Endodermal cell (in vitro differentiated cells): ENCODE data around the gene BARX2. TPM values are rescaled to one million over a fixed set of nuclear protein-coding genes. Genes with fewer than 3 reads are reported as not detected.

Source experiments
- DNase-seq: peaks from one replicate; pipeline ENCODE4 v3.0.0-alpha.2; 2017
- H3K27ac ChIP-seq: 2 replicates; pipeline ENCODE4 v1.5.1; 2013; ENCODE audit warnings: mild to moderate bottlenecking, low read depth, low read length, moderate library complexity
- H3K27me3 ChIP-seq: 2 replicates; pipeline ENCODE4 v1.6.1; 2013; ENCODE audit warnings: mild to moderate bottlenecking, low read length, moderate library complexity; ENCODE audit not compliant: insufficient read depth, control insufficient read depth, poor library complexity, severe bottlenecking
- H3K36me3 ChIP-seq: 2 replicates; pipeline ENCODE4 v1.7.0; 2013; ENCODE audit warnings: mild to moderate bottlenecking, low read length, moderate library complexity; ENCODE audit not compliant: control insufficient read depth, insufficient read depth
- H3K4me1 ChIP-seq: one replicate; pipeline ENCODE4 v1.7.0; 2013; ENCODE audit warnings: low read length; ENCODE audit not compliant: control insufficient read depth, insufficient read depth
- H3K4me3 ChIP-seq: 2 replicates; pipeline ENCODE4 v1.5.1; 2013; ENCODE audit warnings: mild to moderate bottlenecking, low read length, moderate library complexity
- H3K9ac ChIP-seq: 2 replicates; pipeline ENCODE4 v1.6.1; 2013; ENCODE audit warnings: mild to moderate bottlenecking, low read length, moderate library complexity; ENCODE audit not compliant: poor library complexity, severe bottlenecking; ENCODE audit errors: extremely low read depth
- H3K9me3 ChIP-seq: 2 replicates; pipeline ENCODE4 v1.6.1; 2013; ENCODE audit warnings: mild to moderate bottlenecking, low read length, moderate library complexity; ENCODE audit not compliant: control insufficient read depth
- H3K27ac Mint-ChIP-seq: 2 replicates; pipeline ENCODE4 v1.8.0; 2020; ENCODE audit warnings: mixed read lengths
- H3K27me3 Mint-ChIP-seq: 2 replicates; pipeline ENCODE4 v1.8.0; 2021; ENCODE audit warnings: mild to moderate bottlenecking, mixed read lengths; ENCODE audit not compliant: insufficient read depth
- H3K36me3 Mint-ChIP-seq: 2 replicates; pipeline ENCODE4 v1.8.0; 2020; ENCODE audit warnings: low read depth, mixed read lengths
- H3K4me1 Mint-ChIP-seq: 2 replicates; pipeline ENCODE4 v1.8.0; 2020; ENCODE audit warnings: mixed read lengths
- H3K4me3 Mint-ChIP-seq: 2 replicates; pipeline ENCODE4 v1.8.0; 2020; ENCODE audit warnings: mild to moderate bottlenecking, moderate library complexity, mixed read lengths
- H3K9me3 Mint-ChIP-seq: 2 replicates; pipeline ENCODE4 v1.8.0; 2020; ENCODE audit warnings: mild to moderate bottlenecking, mixed read lengths
- CTCF ChIP-seq: fragments of 200-600 bp; sonication (generic); conservative IDR thresholded peaks from 2 replicates; pipeline ENCODE4 v1.5.0; 2021; ENCODE audit warnings: antibody characterized with exemption, mild to moderate bottlenecking
- WGBS, 2 experiments: methylation state at CpG; one replicate each; pipeline versions ENCODE4 v1.1.5 to v1.1.7; 2013; ENCODE audit warnings: missing lambda C conversion rate in 2 of 2, mixed read lengths in 1 of 2; ENCODE audit not compliant: insufficient coverage in 1 of 2, insufficient read length in 1 of 2; 5-methylcytosine and 5-hydroxymethylcytosine counted together
- total RNA-seq, 2 donors: library from RNA; stranded (reverse); fragmentation: NEBNext Ultra II Directional in 1 of 2; extraction: Animal tissue kit (Norgen Biotek cat#: 25700) in 1 of 2; gene quantifications; 2 replicates in 1 of 2; 3 replicates in 1 of 2; pipeline ENCODE4 v1.2.1, GENCODE V29; 2021

BARX2 gene
- total RNA-seq, 2 donors from 2014 or later = not detected

DNA sequence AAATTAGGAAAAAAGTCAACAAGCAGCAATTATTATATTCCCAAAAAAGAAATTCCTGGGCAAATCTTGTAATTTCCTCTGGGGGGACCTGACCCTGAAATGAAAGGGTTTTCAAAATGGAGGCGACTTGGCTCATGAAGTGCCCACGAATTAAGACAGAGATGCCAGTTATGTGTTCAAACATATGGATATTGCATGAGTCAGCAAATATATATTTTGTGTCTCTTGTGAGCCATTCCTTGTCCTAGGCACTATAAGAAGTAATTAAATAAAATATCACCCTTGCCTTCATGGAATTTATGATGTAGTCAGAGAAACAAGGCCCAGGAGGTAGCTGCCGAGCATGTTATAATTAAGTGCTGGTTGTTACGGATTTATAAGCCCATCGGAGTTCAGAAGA lies 68.6 kb downstream of the BARX2 start:
- no peak for TF ChIP-seq CTCF
- no peak overlapping the region for H3K4me3 Mint-ChIP-seq
- no peak overlapping the region for H3K27ac Mint-ChIP-seq
- H3K4me1 ChIP-seq = no peaks in the 10 kb centered on the region
- H3K9ac ChIP-seq = no peak overlapping the region
- no peaks in the 10 kb centered on the region for H3K27me3 ChIP-seq
- no peaks in the 10 kb centered on the region for H3K9me3 ChIP-seq
- no peaks in the 10 kb centered on the region for H3K36me3 Mint-ChIP-seq
- no peaks in the 10 kb centered on the region for H3K36me3 ChIP-seq
- WGBS, 2 experiments = 94 to 98% methylated on average over 5 of the region's 5 CpGs
- DNase-seq = no peak
- H3K9me3 Mint-ChIP-seq = peaks cover 11% of the 10 kb centered on the region
- H3K27ac ChIP-seq = no peak overlapping the region
- peaks cover 21% of the 10 kb centered on the region for H3K4me1 Mint-ChIP-seq
- H3K4me3 ChIP-seq = no peak overlapping the region
- peaks cover 3% of the 10 kb centered on the region for H3K27me3 Mint-ChIP-seq

GRCh38 chr11:129445226-129445625 lies 69.6 kb downstream of the BARX2 start:
- no peaks in the 10 kb centered on the region for H3K36me3 Mint-ChIP-seq
- Histone ChIP-seq H3K27me3 (no peaks in the 10 kb centered on the region), H3K36me3 (no peaks in the 10 kb centered on the region), H3K4me3 (no peak overlapping the region), H3K9ac (no peak overlapping the region), H3K9me3 (no peaks in the 10 kb centered on the region), H3K27ac (no peak overlapping the region), H3K4me1 (no peaks in the 10 kb centered on the region)
- 94% methylated on average over 5 to 9 of the region's 9 CpGs for WGBS, 2 experiments
- TF ChIP-seq CTCF = no peak
- H3K4me3 Mint-ChIP-seq = no peak overlapping the region
- no peak for DNase-seq
- H3K27ac Mint-ChIP-seq = no peak overlapping the region
- no peaks in the 10 kb centered on the region for H3K27me3 Mint-ChIP-seq
- H3K4me1 Mint-ChIP-seq = peaks cover 18% of the 10 kb centered on the region
- peaks cover 11% of the 10 kb centered on the region for H3K9me3 Mint-ChIP-seq

- H3K36me3 Mint-ChIP-seq = no peaks in the 10 kb centered on the region
- no peak overlapping the region for H3K27ac Mint-ChIP-seq
- H3K27me3 Mint-ChIP-seq = no peaks in the 10 kb centered on the region
- H3K4me3 ChIP-seq = no peak overlapping the region
- no peaks in the 10 kb centered on the region for H3K9me3 ChIP-seq
- H3K27ac ChIP-seq = no peak overlapping the region
- peaks cover 8% of the 10 kb centered on the region for H3K4me1 Mint-ChIP-seq
- no peak for DNase-seq
- H3K27me3 ChIP-seq = no peaks in the 10 kb centered on the region
- peaks cover 11% of the 10 kb centered on the region for H3K9me3 Mint-ChIP-seq
- TF ChIP-seq CTCF = no peak
- H3K9ac ChIP-seq = no peak overlapping the region
- H3K36me3 ChIP-seq = no peaks in the 10 kb centered on the region
- H3K4me1 ChIP-seq = no peaks in the 10 kb centered on the region
- 95 to 100% methylated on average over 1 to 3 of the region's 3 CpGs for WGBS, 2 experiments
- H3K4me3 Mint-ChIP-seq = no peak overlapping the region
Measured at GRCh38 chr11:129446572-129446971, 70.9 kb downstream of the BARX2 start.
